GM19025 (cell line): ENCODE results near the gene BCS1L.
A peak's percentile ranks its signal among the peaks of the same experiment; 100 is the strongest.
"Not testable (repeated sequence)": the region's sequence is repeated elsewhere in the genome, so short reads cannot be mapped to it uniquely, and the experiment has no call there.

Experiments used
- ATAC-seq: cut with Tn5 transposase; IDR thresholded peaks from one replicate; pipeline ENCODE4 v1.9.1; 2021; ENCODE audit warnings: mild to moderate bottlenecking, low read depth, moderate library complexity; ENCODE audit not compliant: unreplicated experiment

Gene BCS1L

GRCh38 chr2:218659988-218660358, 490 bp downstream of the BCS1L start:
- no peak for ATAC-seq

GRCh38 chr2:218662377-218662776, 2.9 kb downstream of the BCS1L start:
- no peak for ATAC-seq

DNA sequence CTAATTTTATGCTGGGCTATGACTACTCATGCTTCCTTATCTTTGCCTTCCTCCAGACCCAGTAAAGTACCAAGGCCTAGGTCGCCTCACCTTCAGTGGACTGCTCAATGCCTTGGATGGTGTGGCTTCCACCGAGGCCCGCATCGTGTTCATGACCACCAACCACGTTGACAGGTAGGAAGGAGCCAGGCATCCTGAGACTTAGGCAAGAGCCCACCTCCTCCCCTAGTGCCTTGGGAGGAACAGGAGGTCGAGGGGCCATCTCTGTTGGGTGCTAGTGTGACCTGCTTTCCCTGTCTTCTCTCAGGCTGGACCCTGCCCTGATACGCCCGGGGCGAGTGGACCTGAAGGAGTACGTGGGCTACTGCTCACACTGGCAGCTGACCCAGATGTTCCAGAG, 3.3 kb downstream of the BCS1L start:
- ATAC-seq, result no peak

DNA sequence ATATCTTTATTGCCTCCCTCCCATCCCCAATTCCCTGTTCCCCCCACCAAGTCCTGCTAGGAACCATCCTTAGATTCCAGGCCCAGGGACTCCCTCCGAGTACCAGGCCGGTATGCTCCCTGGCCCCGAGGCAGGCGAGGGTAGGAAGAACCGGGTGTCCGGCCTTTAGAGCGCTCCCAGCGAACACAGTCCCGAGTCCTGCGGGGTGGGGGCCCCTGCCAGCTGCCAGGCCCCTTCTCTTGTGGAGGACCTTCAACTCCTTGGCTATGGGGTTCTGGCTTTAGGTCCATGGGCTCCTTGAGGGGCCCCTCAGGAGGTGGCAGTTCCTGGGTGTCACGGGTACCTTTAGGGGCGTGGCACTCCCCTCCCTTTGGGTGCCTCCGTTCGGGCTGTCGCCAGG, 4.4 kb downstream of the BCS1L start:
- ATAC-seq, result no peak

GRCh38 chr2:218664653-218665052, 5.2 kb downstream of the BCS1L start:
- ATAC-seq, result no peak

- no peak for ATAC-seq
These were observed 11.7 kb downstream of the BCS1L start for GRCh38 chr2:218671097-218671653.

- ATAC-seq, result peak; percentile 95
These were observed 12.4 kb downstream of the BCS1L start, which contains the start of the genes RNF25 and STK36 for GRCh38 chr2:218671654-218672566. RNF25 (minus strand) TSS chr2:218672002; CDS start chr2:218671970, 32 bp downstream. STK36 (plus strand) TSS chr2:218672086; CDS start chr2:218672830, 744 bp downstream.

DNA sequence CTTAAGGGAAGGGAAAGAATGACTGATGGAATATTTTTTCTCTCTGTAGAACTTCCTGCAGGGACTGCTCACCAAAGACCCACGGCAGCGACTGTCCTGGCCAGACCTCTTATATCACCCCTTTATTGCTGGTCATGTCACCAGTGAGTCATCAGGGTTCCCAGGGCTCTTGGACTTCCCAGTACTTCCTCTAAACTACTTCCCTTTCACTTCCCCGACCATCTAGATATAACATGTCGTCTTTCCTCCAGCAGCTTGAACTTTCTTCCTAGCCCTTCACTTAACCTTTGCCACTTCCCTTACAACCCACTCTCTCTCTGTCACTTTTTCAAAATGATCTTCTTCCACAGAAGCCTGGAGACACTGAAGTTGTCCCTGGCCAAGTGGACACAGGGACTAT, 19.6 kb downstream of the BCS1L start:
- no peak for ATAC-seq

GRCh38 chr2:218680061-218680460, 20.6 kb downstream of the BCS1L start:
- ATAC-seq, result no peak

GRCh38 chr2:218687400-218688060, 28.0 kb downstream of the BCS1L start:
- not testable (repeated sequence) for ATAC-seq

- no peak for ATAC-seq
These were observed 31.8 kb downstream of the BCS1L start for GRCh38 chr2:218691234-218691633.

- ATAC-seq, result no peak
These were observed 35.1 kb downstream of the BCS1L start for GRCh38 chr2:218694405-218695145.

DNA sequence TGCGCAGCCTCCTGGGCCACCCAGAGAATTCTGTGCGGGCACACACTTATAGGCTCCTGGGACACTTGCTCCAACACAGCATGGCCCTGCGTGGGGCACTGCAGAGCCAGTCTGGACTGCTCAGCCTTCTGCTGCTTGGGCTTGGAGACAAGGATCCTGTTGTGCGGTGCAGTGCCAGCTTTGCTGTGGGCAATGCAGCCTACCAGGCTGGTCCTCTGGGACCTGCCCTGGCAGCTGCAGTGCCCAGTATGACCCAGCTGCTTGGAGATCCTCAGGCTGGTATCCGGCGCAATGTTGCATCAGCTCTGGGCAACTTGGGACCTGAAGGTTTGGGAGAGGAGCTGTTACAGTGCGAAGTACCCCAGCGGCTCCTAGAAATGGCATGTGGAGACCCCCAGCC, 39.4 kb downstream of the BCS1L start:
- no peak for ATAC-seq

DNA sequence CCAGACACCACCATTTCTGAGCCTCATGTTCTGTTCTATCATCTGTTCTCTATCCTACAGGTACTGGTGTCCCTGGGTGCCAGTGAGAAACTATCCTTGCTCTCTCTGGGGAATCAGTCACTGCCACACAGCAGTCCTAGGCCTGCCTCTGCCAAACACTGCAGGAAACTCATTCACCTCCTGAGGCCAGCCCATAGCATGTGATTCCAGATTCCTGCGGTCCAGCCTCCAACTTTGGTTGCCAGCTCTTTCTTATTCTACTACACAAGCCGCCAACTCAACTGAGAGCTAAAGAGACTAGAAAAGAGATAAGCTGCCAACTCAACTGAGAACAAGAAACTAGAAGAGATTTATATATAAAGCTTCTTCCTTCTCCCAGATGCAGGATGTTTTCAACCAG, 42.3 kb downstream of the BCS1L start:
- ATAC-seq, result no peak

DNA sequence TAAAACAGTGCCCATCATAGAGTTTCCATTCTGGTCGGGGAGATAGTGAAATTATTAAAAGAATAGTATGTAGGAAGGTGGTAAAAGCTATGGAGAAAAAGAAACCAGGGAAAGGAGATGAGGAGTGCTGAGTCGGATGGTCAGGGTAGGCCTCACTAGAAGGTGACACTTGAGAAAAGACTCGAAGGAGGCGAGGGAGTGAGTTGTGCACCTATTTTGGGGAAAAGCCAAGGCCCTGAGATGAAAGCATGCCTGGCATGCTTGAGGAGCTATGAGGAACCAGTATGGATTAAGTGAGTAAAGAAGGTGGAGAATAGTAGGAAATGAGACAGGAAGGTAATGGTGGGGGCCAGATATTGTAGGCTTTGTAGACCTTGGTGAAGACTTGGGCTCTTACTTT, 43.9 kb downstream of the BCS1L start:
- ATAC-seq, result no peak

DNA sequence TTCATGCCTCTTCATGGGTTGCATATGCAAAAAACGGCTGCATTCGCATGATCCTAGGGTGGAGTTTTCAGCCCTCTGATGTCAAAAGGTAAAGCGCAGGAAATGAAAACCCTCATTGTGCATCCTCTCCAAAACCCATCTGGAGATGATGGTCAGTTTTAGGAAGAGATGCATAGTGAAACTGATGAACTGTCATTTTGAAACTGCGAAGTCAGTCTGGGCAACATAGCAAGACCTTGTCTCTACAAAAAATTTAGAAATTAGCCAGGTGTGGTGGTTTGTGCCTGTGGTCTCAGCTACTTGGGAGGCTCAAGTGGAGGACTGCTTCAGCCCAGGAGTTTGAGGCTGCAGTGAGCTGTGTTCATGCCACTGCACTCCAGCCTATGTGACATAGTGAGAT, 48.6 kb downstream of the BCS1L start:
- peak; percentile 21 for ATAC-seq

- ATAC-seq, result no peak
These were observed 50.4 kb downstream of the BCS1L start for GRCh38 chr2:218709908-218710307.

DNA sequence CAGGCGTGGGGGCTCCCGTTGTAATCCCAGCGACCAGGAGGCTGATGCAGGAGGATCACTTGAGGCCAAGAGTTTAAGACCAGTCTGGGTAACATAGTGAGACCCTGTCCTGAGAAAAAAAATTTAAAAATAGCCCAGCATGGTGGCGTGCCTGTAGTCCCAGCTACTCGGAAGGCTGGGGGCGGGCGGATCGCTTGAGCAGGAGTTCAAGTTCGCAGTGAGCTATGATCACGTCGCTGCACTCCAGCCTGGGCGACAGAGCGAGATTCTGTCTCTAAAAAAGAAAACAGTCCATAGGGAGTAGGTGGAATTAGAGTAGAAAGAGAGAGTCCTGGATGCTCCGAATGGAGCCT, 50.8 kb downstream of the BCS1L start:
- ATAC-seq, result no peak

GRCh38 chr2:218710687-218711549, 51.4 kb downstream of the BCS1L start, which contains the start of gene TTLL4:
TTLL4 (plus strand) TSS chr2:218710835; CDS start chr2:218737677, 26,842 bp downstream.
- peak; percentile 86 for ATAC-seq

DNA sequence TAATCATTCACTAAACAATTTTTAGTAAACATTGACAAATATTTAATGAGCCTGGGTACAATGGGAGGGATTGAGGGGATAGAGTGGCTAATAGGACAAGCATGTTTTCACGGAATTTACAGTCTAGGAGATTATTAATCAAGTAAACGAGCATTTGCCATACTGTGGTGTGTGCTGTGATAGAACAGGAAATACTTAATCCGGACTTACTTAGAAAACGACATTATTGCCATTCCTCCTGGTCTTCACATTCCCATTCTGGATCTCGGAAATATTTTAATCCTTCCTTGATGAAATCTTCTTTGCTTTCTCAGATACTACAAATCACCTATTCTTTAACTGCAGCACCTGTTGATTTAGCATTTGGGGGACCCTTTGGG, 52.1 kb downstream of the BCS1L start:
- ATAC-seq, result no peak
